HG03439 (cell line): ENCODE measurements around the gene PARD3B.

Experiments
- ATAC-seq: cut with Tn5 transposase; IDR thresholded peaks from one replicate; pipeline ENCODE4 v1.9.1; 2021; ENCODE audit warnings: mild to moderate bottlenecking, moderate library complexity; ENCODE audit not compliant: unreplicated experiment

The PARD3B gene

DNA sequence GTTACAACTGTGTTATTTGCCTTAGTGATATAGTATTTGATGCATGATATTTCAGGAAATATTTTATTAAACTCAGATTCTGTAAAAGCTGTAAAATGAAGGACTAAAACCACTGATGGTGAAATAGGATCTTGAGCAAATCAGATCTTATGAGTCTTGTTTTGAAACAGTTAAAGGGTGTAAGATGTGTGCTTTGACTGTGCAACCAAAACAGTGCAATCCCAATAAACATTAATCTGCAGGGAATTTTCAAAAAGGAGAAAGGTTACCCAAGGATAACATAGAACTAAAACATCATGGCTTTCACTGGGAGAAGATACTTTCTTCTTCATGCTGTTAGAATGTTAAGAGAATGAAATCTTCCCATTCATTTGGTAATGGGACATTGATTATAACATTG lies 378.7 kb downstream of the PARD3B start:
- ATAC-seq = no peak

GRCh38 chr2:204931562-204931961 lies 386.3 kb downstream of the PARD3B start:
- ATAC-seq = no peak

- no peak for ATAC-seq
Measured at GRCh38 chr2:204933735-204934374, 388.6 kb downstream of the PARD3B start.

DNA sequence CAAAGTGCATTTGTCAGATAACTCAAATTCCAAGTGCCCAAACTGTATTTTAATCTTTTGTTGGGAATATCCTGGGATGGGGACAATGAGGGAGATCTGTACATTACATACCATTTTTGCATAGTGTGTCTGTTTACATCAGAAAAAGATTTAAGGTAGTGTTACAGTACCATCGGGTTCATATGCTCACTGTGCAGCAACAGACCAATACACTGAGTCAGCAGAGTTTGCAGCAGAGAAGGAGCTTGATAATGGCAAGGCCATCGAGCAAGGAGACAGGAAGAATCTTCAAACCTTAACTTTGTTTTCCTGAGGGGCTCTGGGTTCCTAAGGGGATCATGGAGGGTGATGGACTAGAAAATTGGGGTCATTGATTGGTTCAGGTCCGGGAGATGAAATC lies 399.7 kb downstream of the PARD3B start:
- no peak for ATAC-seq

GRCh38 chr2:204945376-204945775 lies 400.1 kb downstream of the PARD3B start:
- no peak for ATAC-seq

DNA sequence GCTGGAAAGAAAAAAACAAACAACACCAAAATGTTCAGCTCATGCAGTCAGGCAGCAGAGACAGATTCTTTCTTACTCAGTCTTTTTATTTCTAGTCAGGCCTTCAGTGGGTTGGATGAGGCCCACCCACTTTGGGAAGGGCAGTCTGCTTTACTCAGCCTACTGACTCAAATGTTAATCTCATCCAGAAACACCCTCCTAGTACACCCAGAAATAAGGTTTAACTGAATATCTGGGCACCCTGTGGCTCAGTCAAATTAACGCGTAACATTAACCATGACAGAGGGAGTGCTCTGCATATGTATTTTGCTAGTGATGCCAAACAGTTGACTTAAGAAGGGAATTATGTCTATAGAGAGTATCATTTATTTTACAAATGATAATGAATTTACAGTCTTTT lies 401.6 kb downstream of the PARD3B start:
- no peak for ATAC-seq

DNA sequence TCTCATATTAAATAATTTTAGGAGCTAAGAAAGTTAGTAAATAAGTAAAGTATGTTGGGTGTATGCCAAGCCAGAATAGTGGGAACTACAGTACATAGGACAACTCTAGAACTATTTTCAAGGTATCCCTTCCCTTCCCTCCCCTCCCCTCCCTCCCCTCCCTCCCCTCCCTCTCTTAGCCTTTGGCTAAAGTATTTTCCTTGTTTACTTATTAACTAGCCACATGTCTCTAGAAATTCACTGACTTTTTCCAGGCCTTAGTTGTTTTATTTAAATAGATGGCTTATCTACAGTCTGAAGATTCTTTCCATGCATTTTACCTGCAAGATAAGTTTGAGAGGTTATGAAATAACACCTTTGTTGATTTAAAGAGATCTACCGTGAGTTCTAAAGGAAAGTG lies 402.1 kb downstream of the PARD3B start:
- ATAC-seq = no peak

DNA sequence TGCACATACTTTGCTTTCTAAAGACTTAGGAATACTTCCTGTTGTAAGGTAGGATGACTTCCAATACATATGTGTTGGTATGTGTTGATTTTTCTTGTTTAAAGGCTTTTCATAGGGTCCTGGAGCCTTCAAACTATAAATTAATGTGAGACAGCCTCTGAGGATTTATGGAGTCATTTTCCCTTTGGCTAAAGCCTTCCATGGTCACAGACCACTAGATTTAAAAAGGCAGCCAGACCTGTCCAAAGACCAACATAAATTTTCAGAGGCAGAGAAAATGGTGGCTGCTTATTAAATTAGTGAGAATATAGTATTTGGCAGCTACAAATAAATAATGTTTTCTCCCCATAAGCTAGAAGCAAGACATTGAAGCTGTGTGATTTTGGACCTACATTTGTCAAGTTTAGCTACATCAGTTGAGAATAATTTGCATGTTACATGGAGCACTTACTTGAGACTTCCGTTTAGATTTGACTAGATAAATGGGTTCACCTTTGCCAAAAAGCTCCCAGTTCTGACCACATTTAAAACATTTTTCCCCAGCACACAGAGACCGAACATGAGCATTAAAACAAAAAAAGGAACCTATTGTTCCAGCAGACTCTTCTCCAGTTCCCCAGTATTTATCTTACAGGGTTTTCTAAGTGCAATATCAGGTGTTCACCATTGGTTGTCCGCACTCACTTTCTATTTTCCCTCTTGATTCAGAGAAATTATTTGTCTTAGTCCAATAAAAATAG lies 402.9 kb downstream of the PARD3B start:
- no peak for ATAC-seq

GRCh38 chr2:204948822-204949221 lies 403.5 kb downstream of the PARD3B start:
- no peak for ATAC-seq

DNA sequence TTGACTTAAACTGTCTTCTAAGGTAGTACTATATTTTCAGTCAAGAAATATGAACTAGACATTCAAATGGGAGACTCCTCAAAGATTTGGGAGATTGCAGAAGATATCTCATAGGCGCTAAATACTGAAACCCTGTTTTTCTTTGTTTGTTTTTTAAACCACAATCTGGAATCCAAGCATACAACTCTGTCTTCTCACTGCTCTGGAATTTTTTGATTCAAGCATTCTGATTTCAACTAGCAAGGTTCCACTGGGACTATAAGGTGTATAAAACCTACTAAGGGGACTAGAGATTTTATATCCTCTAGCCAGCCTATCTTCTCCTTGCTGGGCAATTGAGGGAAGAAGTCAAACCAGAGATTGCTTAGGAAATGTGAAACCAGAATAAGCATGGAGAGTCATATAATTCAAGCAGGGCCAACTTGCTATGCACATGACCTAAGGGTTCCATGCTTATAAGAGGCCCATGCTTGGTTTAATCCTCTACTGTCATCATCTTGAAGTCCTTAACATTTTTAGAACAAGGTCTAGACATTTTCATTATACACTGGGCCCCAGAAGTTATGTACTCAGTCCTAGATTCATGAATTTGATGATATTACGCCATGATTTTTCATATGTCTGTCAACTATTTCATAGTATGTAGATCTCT lies 405.5 kb downstream of the PARD3B start:
- no peak for ATAC-seq

GRCh38 chr2:204958371-204958770 lies 413.1 kb downstream of the PARD3B start:
- ATAC-seq = no peak

DNA sequence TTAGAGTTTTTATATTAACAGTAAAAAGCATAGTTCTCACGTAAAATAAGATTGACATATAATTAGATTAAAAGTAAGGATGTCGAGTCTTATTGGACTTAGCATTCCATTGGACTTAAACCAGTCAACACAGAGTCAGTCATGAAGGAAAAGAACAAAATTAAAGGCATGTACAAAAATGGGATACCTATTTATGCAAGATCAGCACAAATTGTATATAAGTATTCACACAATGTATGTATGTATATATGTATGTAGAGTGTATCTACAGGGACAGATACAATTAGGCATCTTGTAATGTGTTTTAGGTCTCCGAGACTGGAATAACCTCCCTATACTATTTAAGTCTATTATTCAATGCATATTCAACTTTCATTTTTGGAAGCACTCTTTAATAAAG lies 419.1 kb downstream of the PARD3B start:
- no peak for ATAC-seq

GRCh38 chr2:204966245-204966644 lies 421.0 kb downstream of the PARD3B start:
- no peak for ATAC-seq

- no peak for ATAC-seq
Measured at GRCh38 chr2:204967199-204967960, 422.1 kb downstream of the PARD3B start.

DNA sequence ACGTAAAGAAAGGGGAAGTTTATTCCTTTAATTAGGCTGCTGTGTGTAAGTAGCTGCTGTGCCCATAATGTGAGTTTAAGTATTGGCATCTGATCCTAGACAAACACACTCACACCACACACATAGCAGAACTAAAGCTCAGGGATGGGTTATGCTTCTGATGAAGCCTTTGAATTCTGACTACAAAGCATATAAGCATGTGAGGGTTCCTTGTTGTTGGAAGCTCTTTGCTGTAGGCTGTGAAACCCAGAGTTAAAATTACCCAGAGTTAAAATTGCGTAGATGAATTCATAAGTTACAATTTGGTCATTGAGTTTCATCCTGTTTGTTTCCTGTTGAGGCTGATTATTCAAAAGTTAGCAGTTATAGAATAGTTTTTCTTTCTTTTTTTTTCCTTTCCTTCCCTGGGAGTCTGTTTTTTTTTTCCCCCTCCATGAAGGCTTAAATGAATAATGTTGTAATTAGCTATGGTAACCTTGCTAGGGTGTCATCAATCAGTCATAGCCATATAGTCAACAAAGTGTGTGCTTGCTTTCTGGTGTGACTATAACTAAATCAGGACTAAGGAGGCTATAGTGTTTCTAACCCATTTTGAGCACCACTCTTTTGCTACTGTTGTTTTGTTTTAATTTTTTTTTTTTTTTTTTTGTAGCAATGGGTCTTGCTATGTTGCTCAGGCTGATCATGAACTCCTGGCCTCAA lies 426.1 kb downstream of the PARD3B start:
- ATAC-seq = no peak

DNA sequence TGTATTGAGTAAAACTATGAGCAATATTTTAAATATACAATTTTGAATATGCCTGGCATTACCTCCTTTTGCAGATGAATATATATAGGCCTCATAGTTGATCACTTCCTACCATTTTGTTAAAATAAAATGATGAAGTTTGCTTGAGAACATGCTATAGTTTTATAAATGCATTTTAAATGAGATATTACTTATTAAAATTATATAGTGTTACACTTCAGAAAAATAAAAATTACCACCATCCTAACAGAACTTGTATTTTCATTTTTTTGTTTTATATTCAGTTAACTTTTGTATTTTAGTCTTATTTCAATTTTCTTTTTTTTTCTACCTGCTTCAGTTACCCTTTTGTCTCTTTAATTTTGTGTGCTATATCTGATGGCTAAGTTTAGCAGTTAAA lies 426.9 kb downstream of the PARD3B start:
- ATAC-seq = no peak

DNA sequence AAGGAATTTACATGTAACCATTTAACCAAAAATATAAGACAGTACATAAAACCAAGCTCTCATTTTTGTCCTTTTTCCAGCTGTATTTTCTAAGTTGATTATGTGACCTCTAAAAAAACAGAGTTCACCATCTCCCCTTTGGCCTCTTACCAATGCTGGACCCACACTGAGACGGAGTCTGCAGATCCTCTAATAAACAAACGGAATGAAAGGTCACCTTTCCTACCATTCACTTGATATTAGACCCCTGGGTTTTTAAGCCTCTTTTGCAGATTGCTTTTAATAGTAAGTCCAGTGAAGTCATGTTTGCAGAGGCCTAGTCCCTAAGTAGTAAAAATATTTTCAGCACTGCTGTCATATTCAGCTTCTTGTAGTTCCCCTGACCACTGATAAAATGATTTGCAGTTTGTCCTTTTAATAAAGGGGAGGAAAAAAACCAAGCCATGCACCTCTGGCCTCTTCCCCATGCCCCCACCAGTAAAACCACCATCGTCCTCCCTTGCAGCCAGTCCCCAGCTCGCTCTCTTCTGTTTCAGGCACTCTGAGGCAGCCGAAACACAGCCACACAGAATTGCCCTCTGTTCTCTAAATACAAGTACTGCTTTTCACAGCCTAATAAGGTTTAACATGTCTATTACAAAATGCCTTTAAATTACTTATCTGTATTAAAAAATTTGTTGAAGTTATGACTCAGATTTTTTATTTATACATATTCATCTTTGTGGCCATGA lies 427.5 kb downstream of the PARD3B start:
- no peak for ATAC-seq

DNA sequence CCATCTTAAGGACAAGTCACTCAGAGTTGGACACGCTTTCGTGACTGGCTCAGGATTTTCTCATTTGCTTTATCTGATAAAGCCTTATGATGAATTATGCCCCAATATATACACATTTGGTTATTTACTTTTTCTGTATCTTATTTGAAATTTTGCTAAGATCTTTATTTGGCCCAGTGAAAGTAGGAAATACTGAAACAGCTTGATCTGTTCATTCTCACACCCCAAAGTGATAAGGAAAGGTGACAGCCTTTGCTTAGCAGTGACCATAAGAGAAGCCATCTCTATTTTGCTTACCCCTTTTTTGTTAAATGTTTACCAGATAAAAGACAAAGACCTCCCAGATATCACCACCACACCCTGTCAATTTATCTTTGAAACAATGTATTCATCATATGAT lies 428.3 kb downstream of the PARD3B start:
- ATAC-seq = no peak

DNA sequence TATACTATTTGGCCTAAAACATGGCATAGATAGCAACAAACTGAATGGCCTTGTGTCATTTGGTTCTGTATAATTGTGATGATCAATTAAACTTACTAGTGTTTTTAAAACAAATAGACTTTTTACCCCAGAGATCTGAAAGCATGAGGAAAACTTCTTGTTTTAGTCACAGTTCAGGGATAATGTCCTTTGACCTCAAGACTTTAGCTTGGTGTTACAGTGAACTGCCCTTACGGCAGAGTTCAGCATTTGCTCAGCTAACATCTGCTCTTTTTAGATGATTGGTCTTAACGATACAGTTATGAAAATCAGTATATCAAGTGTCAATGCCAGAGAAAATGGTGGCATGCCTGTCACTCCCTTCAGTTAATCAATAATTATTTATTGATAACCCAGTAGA lies 429.2 kb downstream of the PARD3B start:
- no peak for ATAC-seq

- no peak for ATAC-seq
Measured at GRCh38 chr2:204977914-204978313, 432.6 kb downstream of the PARD3B start.
